HCT116 (cell line): ENCODE data around the gene NUP42. TPM values are rescaled to one million over a fixed set of nuclear protein-coding genes. Genes with fewer than 3 reads are reported as not detected.

ENCODE experiments used
- ATAC-seq: fragments of 200-7000 bp; cut with Tn5 transposase; 2 replicates; pipeline ENCODE4 v1.9.1; 2020; ENCODE audit warnings: mild to moderate bottlenecking, moderate library complexity
- BruUV-seq: library from RNA; stranded (reverse); fragments of 400-500 nt; replicated peaks from 2 replicates; lab custom pipeline; 2021; lab: Mats Ljungman, UMichigan
- CTCF ChIA-PET: fragments of 300-600 bp; sonication (Branson Sonifier 250); formaldehyde crosslinking; loops from one replicate; lab custom pipeline; 2021; ENCODE audit warnings: antibody characterized with exemption; lab: Charles Lee
- POLR2A ChIA-PET: fragments of 300-600, 350-600 bp; sonication (Branson Sonifier 250); formaldehyde crosslinking; loops from one replicate; lab custom pipeline; 2021; ENCODE audit warnings: antibody characterized with exemption; lab: Charles Lee
- RAD21 ChIA-PET, 2 experiments: fragments of 300-600 bp; sonication (Branson Sonifier 250); formaldehyde crosslinking; loops; one replicate each; lab custom pipeline; 2023; ENCODE audit warnings: low total read pairs in 2 of 2; ENCODE audit not compliant: uncharacterized antibody in 2 of 2, unreplicated experiment in 2 of 2, low non-redundant PET in 1 of 2; lab: Charles Lee
- DNase-seq: peaks from one replicate; pipeline ENCODE4 v3.0.0-alpha.2; 2010; ENCODE audit warnings: low read depth, low spot score
- H2AFZ ChIP-seq: fragments of 200-600 bp; shearing (Covaris generic), sonication (generic); 2 replicates; pipeline ENCODE4 v1.6.1; 2017; ENCODE audit warnings: low read depth, mixed run types, mixed read lengths, antibody characterized with exemption, low read length; ENCODE audit not compliant: poor library complexity, severe bottlenecking
- H3K27ac ChIP-seq: 2 replicates; pipeline ENCODE4 v1.5.1; 2012; ENCODE audit warnings: low read depth, low read length
- H3K27me3 ChIP-seq: fragments of 200-600 bp; sonication (generic); 2 replicates; pipeline ENCODE4 v1.6.1; 2016; ENCODE audit warnings: mixed run types, low read length, mixed read lengths; ENCODE audit not compliant: insufficient read depth
- H3K36me3 ChIP-seq, 2 experiments: fragments of 200-500 bp in 1 of 2; fragments of 200-600 bp in 1 of 2; sonication (Bioruptor generic) in 1 of 2; sonication (generic) in 1 of 2; 2 replicates each; pipeline versions ENCODE4 v1.5.1 to v1.6.1; 2014 to 2016; ENCODE audit warnings: low read length in 2 of 2, inconsistent platforms in 1 of 2, mixed read lengths in 1 of 2, mixed run types in 1 of 2; ENCODE audit not compliant: insufficient read depth in 2 of 2, control insufficient read depth in 1 of 2
- H3K4me1 ChIP-seq, 2 experiments: fragments of 200-600 bp in 1 of 2; sonication (generic) in 1 of 2; 2 replicates each; pipeline versions ENCODE4 v1.5.1 to v1.6.1; 2012 to 2017; ENCODE audit warnings: low read length in 2 of 2, inconsistent platforms in 1 of 2, mild to moderate bottlenecking in 1 of 2, mixed read lengths in 1 of 2, mixed run types in 1 of 2, moderate library complexity in 1 of 2; ENCODE audit not compliant: insufficient read depth in 2 of 2, control insufficient read depth in 1 of 2
- H3K4me2 ChIP-seq: fragments of 200-600 bp; sonication (generic); 2 replicates; pipeline ENCODE4 v1.6.1; 2017; ENCODE audit warnings: mixed run types, low read length, mixed read lengths
- H3K4me3 ChIP-seq, 2 experiments: fragments of 200-600 bp in 1 of 2; sonication (generic) in 1 of 2; replicated peaks in 1 of 2; 2 replicates each; pipeline ENCODE4 v1.5.1; 2011 to 2016; ENCODE audit warnings: low read length in 2 of 2, control low read depth in 1 of 2, low read depth in 1 of 2, mild to moderate bottlenecking in 1 of 2, mixed read lengths in 1 of 2, mixed run types in 1 of 2
- H3K79me2 ChIP-seq: fragments of 200-600 bp; sonication (generic); 2 replicates; pipeline ENCODE4 v1.6.1; 2017; ENCODE audit warnings: mild to moderate bottlenecking, mixed run types, low read length, moderate library complexity, mixed read lengths; ENCODE audit not compliant: insufficient read depth
- H3K9ac ChIP-seq: fragments of 200-600 bp; sonication (generic); 2 replicates; pipeline ENCODE4 v1.6.1; 2016; ENCODE audit warnings: low read length, mixed read lengths
- H3K9me2 ChIP-seq: fragments of 200-600 bp; sonication (generic), shearing (Covaris generic); 2 replicates; pipeline ENCODE4 v1.6.1; 2017; ENCODE audit warnings: mixed run types, mild to moderate bottlenecking, moderate library complexity; ENCODE audit not compliant: insufficient read depth
- H3K9me3 ChIP-seq, 2 experiments: fragments of 200-500 bp in 1 of 2; fragments of 200-600 bp in 1 of 2; sonication (Bioruptor generic) in 1 of 2; sonication (generic) in 1 of 2; 2 replicates each; pipeline ENCODE4 v1.6.1; 2014 to 2017; ENCODE audit warnings: low read length in 2 of 2, mixed read lengths in 2 of 2, inconsistent platforms in 1 of 2, low read depth in 1 of 2, mild to moderate bottlenecking in 1 of 2, mixed run types in 1 of 2, moderate library complexity in 1 of 2; ENCODE audit not compliant: control insufficient read depth in 1 of 2, insufficient read depth in 1 of 2
- H4K20me1 ChIP-seq: fragments of 200-600 bp; sonication (generic), shearing (Covaris generic); 2 replicates; pipeline ENCODE4 v1.6.1; 2017; ENCODE audit warnings: mixed run types, mild to moderate bottlenecking, moderate library complexity; ENCODE audit not compliant: insufficient read depth
- CBX3 ChIP-seq: IDR thresholded peaks from 2 replicates; pipeline ENCODE4 v1.6.1; 2012; ENCODE audit warnings: low read depth
- CEBPB ChIP-seq: IDR thresholded peaks from 2 replicates; pipeline ENCODE4 v1.6.1; 2012; ENCODE audit warnings: low read depth
- ELF1 ChIP-seq: IDR thresholded peaks from 2 replicates; pipeline ENCODE4 v1.6.1; 2012; ENCODE audit warnings: low read depth, borderline replicate concordance
- EZH2phosphoT487 ChIP-seq: fragments of 200-600 bp; IDR thresholded peaks from 2 replicates; pipeline ENCODE4 v1.6.1; 2018; ENCODE audit warnings: antibody characterized with exemption, borderline replicate concordance
- POLR2A ChIP-seq: IDR thresholded peaks from 2 replicates; pipeline ENCODE4 v1.7.0; 2011; ENCODE audit warnings: borderline replicate concordance; ENCODE audit not compliant: insufficient read depth, insufficient read length; ENCODE audit errors: extremely low read depth
- POLR2AphosphoS5 ChIP-seq: IDR thresholded peaks from 2 replicates; pipeline ENCODE4 v1.6.1; 2011; ENCODE audit warnings: mild to moderate bottlenecking, low read depth, low read length, moderate library complexity
- RAD21 ChIP-seq: IDR thresholded peaks from 2 replicates; pipeline ENCODE4 v1.6.1; 2012; ENCODE audit warnings: low read depth, mild to moderate bottlenecking
- TCF7L2 ChIP-seq: IDR thresholded peaks from 2 replicates; pipeline ENCODE4 v1.7.0; 2011; ENCODE audit warnings: borderline replicate concordance, inconsistent platforms; ENCODE audit not compliant: insufficient read depth, insufficient read length; ENCODE audit errors: extremely low read depth
- YY1 ChIP-seq: IDR thresholded peaks from 2 replicates; pipeline ENCODE4 v1.6.1; 2011; ENCODE audit warnings: low read length, low read depth, moderate library complexity, mild to moderate bottlenecking; ENCODE audit not compliant: insufficient replicate concordance; ENCODE audit errors: extremely low read depth
- ZFX ChIP-seq: fragments of 450-650 bp; IDR thresholded peaks from 2 replicates; pipeline ENCODE4 v1.6.1; 2017
- ZNF274 ChIP-seq: fragments of 200-500 bp; sonication (Bioruptor generic); IDR thresholded peaks from 2 replicates; pipeline ENCODE4 v1.6.1; 2014; ENCODE audit warnings: mild to moderate bottlenecking, low read depth, low read length, inconsistent platforms
- intact Hi-C: fragments of 100-400 bp; cut with micrococcal nuclease; formaldehyde crosslinking; loops from 2 replicates; pipeline ENCODE4 v1.10.0; 2022
- total RNA-seq: library from RNA; stranded (reverse); gene quantifications from one replicate; pipeline ENCODE4 v1.2.1, GENCODE V29; 2021; ENCODE audit not compliant: unreplicated experiment
- TF ChIP-seq, protein P1 (sequence below): IDR thresholded peaks from 2 replicates; pipeline ENCODE4 v1.6.1; 2012
- TF ChIP-seq, protein P2 (sequence below): IDR thresholded peaks from 2 replicates; pipeline ENCODE4 v1.6.1; 2011; ENCODE audit warnings: mild to moderate bottlenecking, low read length, moderate library complexity; ENCODE audit not compliant: insufficient replicate concordance; ENCODE audit errors: extremely low read depth

NUP42 gene
- total RNA-seq, 1 experiment from 2014 or later: 36.5 TPM

DNA sequence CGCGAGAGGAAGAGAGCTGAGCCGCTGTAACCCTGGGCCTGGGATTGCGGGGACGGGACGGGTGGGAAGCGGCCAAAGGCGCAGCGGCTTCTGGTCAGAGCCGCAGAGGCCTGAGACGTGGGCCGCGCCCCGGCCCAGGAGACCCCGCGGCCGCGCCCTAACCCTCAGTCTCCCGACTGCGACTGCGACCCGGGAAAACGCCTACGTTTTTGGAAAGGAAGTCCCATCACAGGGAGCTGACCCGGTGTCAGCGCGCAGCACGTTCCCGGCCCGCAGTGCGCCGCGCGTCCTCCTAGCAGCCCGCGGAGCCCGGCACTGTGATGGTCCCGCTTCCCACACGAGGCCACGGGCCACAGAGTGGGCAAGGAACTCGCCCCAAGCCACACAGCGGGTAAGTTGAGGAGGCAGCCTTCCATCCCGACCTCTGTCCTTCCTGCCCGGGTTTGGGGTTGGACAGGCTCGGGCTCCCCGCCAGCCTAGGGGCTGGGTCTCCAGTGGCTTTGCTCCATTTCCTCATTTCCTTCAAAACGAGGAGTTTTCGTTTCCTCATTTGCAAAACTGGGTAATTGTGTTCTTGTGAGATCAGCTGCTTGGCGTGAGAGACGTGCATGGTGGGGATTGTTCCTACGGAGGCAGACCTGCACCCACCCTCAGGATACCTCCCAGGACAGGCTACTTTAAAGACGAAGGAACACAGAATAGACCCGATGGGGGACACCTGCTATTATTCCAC is 65.9 kb downstream of the NUP42 start:
- no peaks in the 10 kb centered on the region for H3K9me3 ChIP-seq
- no peak overlapping the region for H3K9ac ChIP-seq
- H3K36me3 ChIP-seq: no peaks in the 10 kb centered on the region
- no peak for ATAC-seq
- no peak overlapping the region for H3K4me2 ChIP-seq
- H3K4me3 ChIP-seq: no peak overlapping the region
- POLR2A ChIA-PET: no interaction called here
- DNase-seq: no peak
- TF ChIP-seq, protein P1, sequence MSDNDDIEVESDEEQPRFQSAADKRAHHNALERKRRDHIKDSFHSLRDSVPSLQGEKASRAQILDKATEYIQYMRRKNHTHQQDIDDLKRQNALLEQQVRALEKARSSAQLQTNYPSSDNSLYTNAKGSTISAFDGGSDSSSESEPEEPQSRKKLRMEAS: no peak
- TF ChIP-seq CBX3 (no peak), ZNF274 (no peak), TCF7L2 (no peak), ZFX (no peak), POLR2A (no peak), EZH2phosphoT487 (no peak), RAD21 (no peak)
- TF ChIP-seq, all 23 proteins: peak for 0
- ChIA-PET CTCF (no interaction called here), RAD21 (no interaction called here)
- BruUV-seq: no TSS peak
- H3K9me2 ChIP-seq: no peaks in the 10 kb centered on the region
- 0 out of 4 replicates have a peak, but pooled peaks cover 0 to 2% of the 10 kb centered on the region in 2 experiments for H3K4me1 ChIP-seq
- no peaks in the 10 kb centered on the region for H3K79me2 ChIP-seq
- no peaks in the 10 kb centered on the region for H4K20me1 ChIP-seq
- H2AFZ ChIP-seq: no peak overlapping the region
- intact Hi-C loops: no loop called here
- H3K27ac ChIP-seq: no peak overlapping the region
- no peaks in the 10 kb centered on the region for H3K27me3 ChIP-seq

GRCh38 chr7:23249486-23249885 is 67.6 kb downstream of the NUP42 start:
- POLR2A ChIA-PET: no interaction called here
- Histone ChIP-seq H3K36me3 (no peaks in the 10 kb centered on the region), H3K4me3 (no peak overlapping the region), H3K9me2 (no peaks in the 10 kb centered on the region), H4K20me1 (no peaks in the 10 kb centered on the region), H3K79me2 (no peaks in the 10 kb centered on the region), H3K4me2 (no peak overlapping the region), H3K9ac (no peak overlapping the region), H3K27me3 (no peaks in the 10 kb centered on the region), H3K4me1 (0 out of 4 replicates have a peak, but pooled peaks cover 0 to 2% of the 10 kb centered on the region in 2 experiments), H2AFZ (no peak overlapping the region), H3K27ac (no peak overlapping the region), H3K9me3 (no peaks in the 10 kb centered on the region)
- BruUV-seq: no TSS peak
- CTCF ChIA-PET: no interaction called here
- no peak for ATAC-seq
- RAD21 ChIA-PET: no interaction called here
- no peak for DNase-seq
- intact Hi-C loops: no loop called here
- no peak for TF ChIP-seq CEBPB
- TF ChIP-seq, protein P1: no peak
- TF ChIP-seq YY1: no peak
- TF ChIP-seq, protein P2, sequence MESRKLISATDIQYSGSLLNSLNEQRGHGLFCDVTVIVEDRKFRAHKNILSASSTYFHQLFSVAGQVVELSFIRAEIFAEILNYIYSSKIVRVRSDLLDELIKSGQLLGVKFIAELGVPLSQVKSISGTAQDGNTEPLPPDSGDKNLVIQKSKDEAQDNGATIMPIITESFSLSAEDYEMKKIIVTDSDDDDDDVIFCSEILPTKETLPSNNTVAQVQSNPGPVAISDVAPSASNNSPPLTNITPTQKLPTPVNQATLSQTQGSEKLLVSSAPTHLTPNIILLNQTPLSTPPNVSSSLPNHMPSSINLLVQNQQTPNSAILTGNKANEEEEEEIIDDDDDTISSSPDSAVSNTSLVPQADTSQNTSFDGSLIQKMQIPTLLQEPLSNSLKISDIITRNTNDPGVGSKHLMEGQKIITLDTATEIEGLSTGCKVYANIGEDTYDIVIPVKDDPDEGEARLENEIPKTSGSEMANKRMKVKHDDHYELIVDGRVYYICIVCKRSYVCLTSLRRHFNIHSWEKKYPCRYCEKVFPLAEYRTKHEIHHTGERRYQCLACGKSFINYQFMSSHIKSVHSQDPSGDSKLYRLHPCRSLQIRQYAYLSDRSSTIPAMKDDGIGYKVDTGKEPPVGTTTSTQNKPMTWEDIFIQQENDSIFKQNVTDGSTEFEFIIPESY: no peak
- TF ChIP-seq POLR2AphosphoS5: no peak
- TF ChIP-seq ELF1: no peak
- no peak for TF ChIP-seq CBX3
